Activated CD8-positive, alpha-beta T cell treated with anti-CD3 and anti-CD28 coated beads for 36 hours (primary cell): ENCODE results near the gene HIKESHI. TPM values are rescaled to one million over a fixed set of nuclear protein-coding genes. Genes with fewer than 3 reads are reported as not detected.
"Not testable (repeated sequence)": the region's sequence is repeated elsewhere in the genome, so short reads cannot be mapped to it uniquely, and the experiment has no call there.

Source experiments
- ATAC-seq: fragments of 200-7000 bp; cut with Tn5 transposase; one replicate; pipeline ENCODE4 v1.10.0; 2021; ENCODE audit warnings: mild to moderate bottlenecking, moderate library complexity
- CTCF ChIA-PET: fragments of 350-600 bp; sonication (Branson Sonifier 250); formaldehyde crosslinking; loops from one replicate; lab custom pipeline; 2021; ENCODE audit warnings: antibody characterized with exemption; lab: Charles Lee
- POLR2A ChIA-PET: fragments of 350-600 bp; sonication (Branson Sonifier 250); formaldehyde crosslinking; loops from one replicate; lab custom pipeline; 2021; ENCODE audit warnings: antibody characterized with exemption; lab: Charles Lee
- DNase-seq: peaks from one replicate; pipeline ENCODE4 v3.0.0-alpha.2; 2020
- H3K27ac Mint-ChIP-seq: one replicate; pipeline ENCODE4 v1.8.0; 2021; ENCODE audit warnings: mild to moderate bottlenecking, mixed read lengths
- H3K27me3 Mint-ChIP-seq: one replicate; pipeline ENCODE4 v1.8.0; 2021; ENCODE audit warnings: mixed read lengths
- H3K36me3 Mint-ChIP-seq: one replicate; pipeline ENCODE4 v1.8.0; 2021; ENCODE audit warnings: low read depth, mixed read lengths
- H3K4me1 Mint-ChIP-seq: one replicate; pipeline ENCODE4 v1.8.0; 2021; ENCODE audit warnings: low read depth, mixed read lengths
- H3K4me3 Mint-ChIP-seq: one replicate; pipeline ENCODE4 v1.8.0; 2021; ENCODE audit warnings: mild to moderate bottlenecking, moderate library complexity, mixed read lengths
- H3K9me3 Mint-ChIP-seq: one replicate; pipeline ENCODE4 v1.8.0; 2021; ENCODE audit warnings: mixed read lengths
- CTCF ChIP-seq: fragments of 200-600 bp; IDR thresholded peaks from one replicate; pipeline ENCODE4 v1.8.0; 2022; ENCODE audit warnings: antibody characterized with exemption, mild to moderate bottlenecking
- intact Hi-C: fragments of 100-400 bp; cut with micrococcal nuclease; formaldehyde crosslinking; loops from one replicate; pipeline ENCODE4 v1.10.0; 2022
- total RNA-seq, 2 experiments: library from RNA; stranded (reverse); gene quantifications; one replicate each; pipeline ENCODE4 v1.2.3, GENCODE V29; 2021

The HIKESHI gene
- total RNA-seq, 2 experiments from 2014 or later, result 59.6 to 60.5 TPM

GRCh38 chr11:86277741-86278140 is 24.3 kb upstream of the HIKESHI start:
- no peak for TF ChIP-seq CTCF
- H3K4me3 Mint-ChIP-seq, result no peak overlapping the region
- intact Hi-C loops, result no loop called here
- H3K36me3 Mint-ChIP-seq, result peaks cover 74% of the 10 kb centered on the region
- ChIA-PET CTCF (interaction anchor here (1.0 kb wide), 1 partner anchor 24 kb away, joined by 3 read pairs; no protein-coding TSS in a partner anchor), POLR2A (no interaction called here)
- peaks cover 30% of the 10 kb centered on the region for H3K4me1 Mint-ChIP-seq
- DNase-seq (no peak), ATAC-seq (no peak)
- H3K27ac Mint-ChIP-seq, result no peak overlapping the region
- H3K27me3 Mint-ChIP-seq, result no peaks in the 10 kb centered on the region
- H3K9me3 Mint-ChIP-seq, result no peaks in the 10 kb centered on the region

GRCh38 chr11:86278226-86278625 is 23.8 kb upstream of the HIKESHI start:
- Mint-ChIP-seq H3K9me3 (no peaks in the 10 kb centered on the region), H3K4me1 (peaks cover 30% of the 10 kb centered on the region), H3K4me3 (no peak overlapping the region), H3K27me3 (no peaks in the 10 kb centered on the region), H3K27ac (no peak overlapping the region), H3K36me3 (peaks cover 72% of the 10 kb centered on the region)
- no peak for DNase-seq
- ATAC-seq, result no peak
- intact Hi-C loops, result no loop called here
- no peak for TF ChIP-seq CTCF
- ChIA-PET CTCF (interaction anchor here (1.0 kb wide), 1 partner anchor 25 kb away, joined by 3 read pairs; no protein-coding TSS in a partner anchor), POLR2A (interaction anchor here (0.6 kb wide), 1 partner anchor 291 kb away, joined by 3 read pairs; no protein-coding TSS in a partner anchor)

- Mint-ChIP-seq H3K4me1 (peaks cover 33% of the 10 kb centered on the region), H3K4me3 (no peak overlapping the region), H3K27me3 (no peaks in the 10 kb centered on the region), H3K36me3 (peaks cover 74% of the 10 kb centered on the region), H3K27ac (no peak overlapping the region), H3K9me3 (no peaks in the 10 kb centered on the region)
- POLR2A ChIA-PET, result no interaction called here
- no peak for ATAC-seq
- intact Hi-C loops, result no loop called here
- DNase-seq, result no peak
- CTCF ChIA-PET, result interaction anchor here (1.2 kb wide), 1 partner anchor 12 kb away, joined by 3 read pairs; no protein-coding TSS in a partner anchor
- no peak for TF ChIP-seq CTCF
Observed at GRCh38 chr11:86279747-86280146, 22.3 kb upstream of the HIKESHI start.

- POLR2A ChIA-PET, result interaction anchor here (0.6 to 1.7 kb wide), 10 partner anchors 13 to 246 kb away, joined by 3 to 8 read pairs (median 3); partner anchors contain the start of gene HIKESHI
- CTCF ChIA-PET, result interaction anchor here (0.9 to 1.9 kb wide), 5 partner anchors 12 to 247 kb away, joined by 3 to 7 read pairs (median 3); no protein-coding TSS in a partner anchor
- ATAC-seq (no peak), DNase-seq (no peak)
- peaks cover 30% of the 10 kb centered on the region for H3K36me3 Mint-ChIP-seq
- H3K4me3 Mint-ChIP-seq, result peak overlapping the region; percentile 51
- H3K27ac Mint-ChIP-seq, result peak overlapping the region; percentile 78
- intact Hi-C loops, result loop anchor here (5.0 kb wide), 4 partner anchors 40 to 340 kb away; partner anchors contain the start of gene PICALM
- peaks cover 4% of the 10 kb centered on the region for H3K9me3 Mint-ChIP-seq
- peaks cover 75% of the 10 kb centered on the region for H3K4me1 Mint-ChIP-seq
- TF ChIP-seq CTCF, result no peak
- no peaks in the 10 kb centered on the region for H3K27me3 Mint-ChIP-seq
Observed at GRCh38 chr11:86287468-86287796, 14.6 kb upstream of the HIKESHI start.

GRCh38 chr11:86288776-86289507 is 13.1 kb upstream of the HIKESHI start:
- Mint-ChIP-seq H3K4me1 (peaks cover 74% of the 10 kb centered on the region), H3K27me3 (no peaks in the 10 kb centered on the region), H3K36me3 (peaks cover 24% of the 10 kb centered on the region), H3K27ac (peak overlapping the region; percentile 77), H3K4me3 (no peak overlapping the region), H3K9me3 (peaks cover 6% of the 10 kb centered on the region)
- intact Hi-C loops, result loop anchor here (5.0 kb wide), 4 partner anchors 42 to 342 kb away; partner anchors contain the start of gene PICALM
- no peak for ATAC-seq
- peak; percentile 48 for DNase-seq
- CTCF ChIA-PET, result interaction anchor here (0.8 to 2.1 kb wide), 7 partner anchors 12 to 434 kb away, joined by 3 to 12 read pairs (median 4); partner anchors contain the start of gene CCDC83
- POLR2A ChIA-PET, result interaction anchor here (0.7 to 1.7 kb wide), 11 partner anchors 9 to 245 kb away, joined by 3 to 8 read pairs (median 3); no protein-coding TSS in a partner anchor
- no peak for TF ChIP-seq CTCF

DNA sequence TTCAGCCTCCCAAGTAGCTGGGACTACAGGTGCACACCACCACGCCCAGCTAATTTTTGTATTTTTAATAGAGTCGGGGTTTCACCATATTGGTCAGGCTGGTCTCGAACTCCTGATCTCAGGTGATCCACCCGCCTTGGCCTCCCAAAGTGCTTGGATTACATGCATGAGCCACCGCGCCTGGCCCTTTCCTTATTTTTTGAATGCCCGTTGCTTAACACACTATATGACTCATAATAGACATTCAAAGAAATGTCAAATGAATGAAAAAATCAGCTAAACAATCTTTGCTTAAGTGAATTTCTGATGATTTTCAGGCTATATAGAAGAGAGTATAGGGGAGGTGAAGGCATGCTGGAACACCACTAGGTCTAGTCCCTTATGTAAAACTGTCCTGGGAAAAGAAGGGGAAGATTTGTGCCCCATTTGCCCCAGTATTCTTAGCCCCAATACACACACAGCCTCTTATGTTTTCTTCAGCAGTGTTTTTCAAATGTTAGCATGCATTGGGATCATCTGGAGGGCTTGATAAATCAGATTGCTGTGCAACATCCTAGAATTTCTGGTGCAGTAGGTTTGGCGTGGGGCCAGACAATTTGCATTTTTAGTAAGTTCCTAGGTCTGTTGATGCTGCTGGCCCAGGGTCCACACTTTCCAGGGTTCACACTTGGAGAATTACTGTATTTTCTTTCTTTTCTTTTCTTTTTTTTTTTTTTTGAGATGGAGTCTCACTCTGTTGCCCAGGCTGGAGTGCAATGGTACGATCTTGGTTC is 12.3 kb upstream of the HIKESHI start:
- Mint-ChIP-seq H3K36me3 (peaks cover 17% of the 10 kb centered on the region), H3K27ac (peak overlapping the region; percentile 77), H3K4me1 (peaks cover 71% of the 10 kb centered on the region)
- CTCF ChIA-PET, result interaction anchor here (0.8 to 2.1 kb wide), 4 partner anchors 11 to 435 kb away, joined by 3 to 12 read pairs (median 6); partner anchors contain the start of gene CCDC83
- ATAC-seq, H3K9me3 Mint-ChIP-seq, H3K4me3 Mint-ChIP-seq, H3K27me3 Mint-ChIP-seq: not testable (repeated sequence)
- DNase-seq, result peak; percentile 54
- intact Hi-C loops, result loop anchor here (5.0 to 10.0 kb wide), 6 partner anchors 42 to 535 kb away; partner anchors contain the start of genes CCDC83 and PICALM
- POLR2A ChIA-PET, result interaction anchor here (0.7 to 1.5 kb wide), 8 partner anchors 8 to 245 kb away, joined by 3 to 4 read pairs (median 3); no protein-coding TSS in a partner anchor
